HG02610 (cell line): ENCODE results near the gene WDR11.

Experiments used
- ATAC-seq: cut with Tn5 transposase; IDR thresholded peaks from one replicate; pipeline ENCODE4 v1.9.1; 2021; ENCODE audit warnings: mild to moderate bottlenecking, moderate library complexity; ENCODE audit not compliant: unreplicated experiment

The WDR11 gene, protein sequence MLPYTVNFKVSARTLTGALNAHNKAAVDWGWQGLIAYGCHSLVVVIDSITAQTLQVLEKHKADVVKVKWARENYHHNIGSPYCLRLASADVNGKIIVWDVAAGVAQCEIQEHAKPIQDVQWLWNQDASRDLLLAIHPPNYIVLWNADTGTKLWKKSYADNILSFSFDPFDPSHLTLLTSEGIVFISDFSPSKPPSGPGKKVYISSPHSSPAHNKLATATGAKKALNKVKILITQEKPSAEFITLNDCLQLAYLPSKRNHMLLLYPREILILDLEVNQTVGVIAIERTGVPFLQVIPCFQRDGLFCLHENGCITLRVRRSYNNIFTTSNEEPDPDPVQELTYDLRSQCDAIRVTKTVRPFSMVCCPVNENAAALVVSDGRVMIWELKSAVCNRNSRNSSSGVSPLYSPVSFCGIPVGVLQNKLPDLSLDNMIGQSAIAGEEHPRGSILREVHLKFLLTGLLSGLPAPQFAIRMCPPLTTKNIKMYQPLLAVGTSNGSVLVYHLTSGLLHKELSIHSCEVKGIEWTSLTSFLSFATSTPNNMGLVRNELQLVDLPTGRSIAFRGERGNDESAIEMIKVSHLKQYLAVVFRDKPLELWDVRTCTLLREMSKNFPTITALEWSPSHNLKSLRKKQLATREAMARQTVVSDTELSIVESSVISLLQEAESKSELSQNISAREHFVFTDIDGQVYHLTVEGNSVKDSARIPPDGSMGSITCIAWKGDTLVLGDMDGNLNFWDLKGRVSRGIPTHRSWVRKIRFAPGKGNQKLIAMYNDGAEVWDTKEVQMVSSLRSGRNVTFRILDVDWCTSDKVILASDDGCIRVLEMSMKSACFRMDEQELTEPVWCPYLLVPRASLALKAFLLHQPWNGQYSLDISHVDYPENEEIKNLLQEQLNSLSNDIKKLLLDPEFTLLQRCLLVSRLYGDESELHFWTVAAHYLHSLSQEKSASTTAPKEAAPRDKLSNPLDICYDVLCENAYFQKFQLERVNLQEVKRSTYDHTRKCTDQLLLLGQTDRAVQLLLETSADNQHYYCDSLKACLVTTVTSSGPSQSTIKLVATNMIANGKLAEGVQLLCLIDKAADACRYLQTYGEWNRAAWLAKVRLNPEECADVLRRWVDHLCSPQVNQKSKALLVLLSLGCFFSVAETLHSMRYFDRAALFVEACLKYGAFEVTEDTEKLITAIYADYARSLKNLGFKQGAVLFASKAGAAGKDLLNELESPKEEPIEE

DNA sequence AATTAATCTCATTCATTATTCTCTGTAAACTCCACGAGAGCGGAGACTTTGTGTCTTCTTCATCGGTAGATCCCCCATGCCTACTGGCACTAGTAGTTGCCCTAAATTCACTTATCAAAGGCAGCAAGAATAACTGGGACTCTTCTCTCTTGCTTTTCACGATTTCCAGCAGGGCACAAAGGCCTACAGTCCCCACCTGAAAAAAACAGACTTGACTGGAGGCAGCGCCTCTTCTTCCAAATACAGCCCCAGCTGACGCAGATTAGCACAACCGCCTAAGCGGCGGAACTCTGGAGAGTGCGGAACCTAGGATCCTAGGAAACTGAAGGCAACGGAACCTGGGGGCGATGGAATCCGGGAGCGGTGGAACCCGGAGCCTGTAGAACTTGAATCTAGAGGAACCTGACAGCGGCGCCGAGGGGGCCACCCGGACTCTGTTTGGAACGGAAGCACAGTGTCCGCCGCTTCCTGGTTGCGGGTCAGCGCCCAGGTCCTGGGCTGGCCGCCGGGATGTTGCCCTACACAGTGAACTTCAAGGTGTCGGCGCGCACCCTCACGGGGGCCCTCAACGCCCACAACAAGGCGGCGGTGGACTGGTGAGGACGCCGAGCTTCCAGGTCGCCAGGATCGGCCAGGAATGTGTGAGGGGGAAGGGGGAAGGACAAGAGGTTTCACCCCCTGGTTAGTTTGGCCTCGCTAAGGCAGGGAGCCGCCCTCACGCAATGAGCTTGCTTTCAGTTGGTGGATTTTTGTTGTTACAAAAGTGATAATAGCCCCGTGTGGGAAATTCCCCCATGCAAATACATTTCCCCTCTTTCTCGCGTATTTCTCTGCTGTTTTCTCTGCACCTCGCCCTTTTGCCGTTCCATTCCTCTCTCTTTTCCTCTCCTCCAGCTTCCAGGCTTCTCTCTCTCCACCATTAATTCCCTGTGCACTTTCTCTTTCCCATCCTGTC, at the start of gene WDR11:
WDR11 (plus strand) TSS at position 452 of the 955 bp plus-strand sequence; CDS start at position 511, 59 bp downstream.
- peak; percentile 94 for ATAC-seq

DNA sequence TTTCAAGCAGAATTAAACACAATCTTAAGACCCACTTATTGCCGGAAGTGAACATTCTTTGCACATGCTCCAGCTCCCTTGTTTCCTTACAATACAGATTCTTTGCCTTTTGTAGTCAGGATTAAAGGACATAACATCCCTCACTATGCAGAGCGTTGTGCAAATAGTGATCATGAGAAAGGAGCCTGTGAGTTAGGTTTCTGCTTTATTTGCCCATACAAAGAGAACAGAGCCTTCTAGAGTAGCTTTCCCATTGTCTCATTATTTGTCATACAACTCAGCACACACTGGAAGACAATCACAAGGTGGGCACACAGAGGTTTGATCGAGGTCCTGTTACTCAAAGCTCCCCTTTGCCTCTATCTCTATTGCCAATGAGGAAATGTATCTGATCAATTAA, 48.2 kb upstream of the WDR11 start:
- ATAC-seq: no peak

DNA sequence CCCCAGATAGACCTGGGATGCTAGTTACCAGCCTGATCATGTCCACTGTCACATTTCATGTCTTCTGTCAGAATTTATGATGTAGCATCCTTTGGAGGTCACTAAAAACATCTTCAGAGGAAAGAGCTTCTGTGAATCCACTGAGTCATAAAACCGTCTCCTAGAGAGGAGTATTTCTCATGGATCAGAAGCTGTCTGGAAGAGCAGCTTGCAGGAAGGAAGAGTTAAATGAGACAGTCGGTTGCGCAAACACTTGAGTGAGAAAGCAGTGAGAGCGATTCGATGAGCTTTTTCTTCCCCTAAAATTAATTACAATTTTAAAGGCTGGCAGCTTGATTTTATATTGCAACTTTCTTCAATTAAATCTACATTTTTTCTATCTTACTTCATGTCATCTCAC, 47.2 kb upstream of the WDR11 start:
- ATAC-seq: no peak

DNA sequence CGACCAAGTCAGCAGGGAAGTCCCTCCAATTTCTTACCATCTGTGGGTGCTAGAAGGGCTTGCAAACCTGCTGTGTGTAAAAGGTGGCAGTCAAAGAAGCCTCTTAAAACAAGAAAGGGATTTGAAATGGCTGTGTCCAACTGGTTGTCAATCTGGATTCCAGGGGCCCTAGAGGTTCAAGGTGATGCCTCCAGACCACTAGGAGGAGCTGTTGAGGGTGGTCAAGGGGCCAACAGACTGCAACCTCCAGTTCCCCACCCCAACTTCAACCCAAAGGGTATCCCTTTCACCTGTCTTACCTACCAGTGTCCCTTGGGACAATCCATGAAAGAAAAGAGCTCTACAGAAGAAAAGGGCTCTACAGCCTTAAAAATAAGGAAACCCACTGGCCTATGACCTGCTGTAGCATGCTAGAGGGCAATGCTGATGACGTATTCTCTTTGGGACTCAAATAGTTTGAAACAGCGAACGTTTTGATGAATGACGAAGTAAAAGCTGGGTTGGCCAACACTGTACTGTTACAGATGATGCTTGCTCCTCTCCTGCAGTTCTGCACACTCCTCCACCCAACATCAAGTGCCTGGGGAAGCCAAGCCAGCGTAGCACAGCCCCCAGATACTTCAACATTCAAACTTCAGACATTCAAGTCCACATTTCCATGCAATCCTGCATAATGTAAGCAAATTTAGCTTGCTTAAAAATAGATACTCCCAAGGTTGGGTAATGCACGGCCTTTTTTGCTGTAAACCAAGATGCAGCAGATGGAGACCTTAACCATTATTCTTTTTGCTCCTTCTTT, 45.9 kb upstream of the WDR11 start:
- ATAC-seq: no peak

DNA sequence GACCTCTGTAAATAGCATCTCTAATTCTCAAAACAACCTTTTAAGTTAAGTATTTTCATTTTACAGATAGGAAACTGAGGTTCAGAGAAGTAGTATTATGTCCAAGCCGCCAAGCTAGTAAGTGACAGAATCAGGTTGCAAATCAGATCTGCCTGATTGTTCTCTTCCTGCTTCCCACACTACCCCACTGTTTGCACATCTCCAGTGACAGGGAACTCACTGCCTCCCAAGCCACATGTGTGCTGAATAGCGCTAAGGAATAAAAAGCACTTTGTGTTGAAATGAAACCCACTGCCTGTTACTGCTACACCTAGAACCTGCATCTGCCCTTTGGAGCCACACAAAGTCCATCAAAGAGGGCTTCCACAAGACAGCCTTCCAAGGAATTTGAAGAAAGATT, 45.1 kb upstream of the WDR11 start:
- ATAC-seq: no peak

DNA sequence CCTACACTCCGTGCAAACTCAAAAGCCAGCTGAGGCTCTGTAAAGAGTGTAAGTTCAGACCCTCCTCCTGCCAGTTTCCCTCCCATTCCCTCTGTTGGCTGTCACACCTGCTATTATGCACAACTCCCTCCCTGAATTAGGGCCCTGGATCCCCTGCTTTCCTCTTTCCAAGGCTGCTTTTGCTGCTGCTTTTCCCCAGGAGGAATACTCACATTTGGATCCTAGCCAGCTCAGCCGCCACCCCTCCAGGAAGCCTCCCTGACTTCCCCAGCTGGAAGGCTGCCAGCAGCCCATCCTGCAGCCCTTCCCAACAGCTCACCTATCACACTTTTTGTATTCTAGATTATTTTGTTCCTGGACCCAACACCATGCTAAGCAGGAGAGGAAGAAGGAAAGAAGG, 40.9 kb upstream of the WDR11 start:
- ATAC-seq: no peak

DNA sequence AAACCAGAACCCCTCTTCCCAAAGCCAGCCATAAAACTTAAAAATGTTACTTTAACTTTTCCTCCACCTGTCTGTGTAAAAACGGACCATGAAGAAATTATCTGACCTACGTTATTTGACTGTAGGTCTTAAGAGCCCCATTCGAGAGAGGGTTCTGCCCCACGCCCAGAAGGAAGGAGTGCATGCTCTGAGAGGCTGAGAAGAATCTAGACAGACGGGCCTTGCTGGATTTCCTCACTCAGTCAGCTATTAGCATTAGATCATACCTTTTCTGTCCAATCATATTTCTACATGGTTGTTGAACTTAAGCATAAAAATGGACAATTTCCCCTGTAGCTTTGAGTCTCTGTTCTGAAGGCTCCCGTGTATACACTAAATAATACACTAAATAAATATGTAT, 38.1 kb upstream of the WDR11 start:
- no peak for ATAC-seq

DNA sequence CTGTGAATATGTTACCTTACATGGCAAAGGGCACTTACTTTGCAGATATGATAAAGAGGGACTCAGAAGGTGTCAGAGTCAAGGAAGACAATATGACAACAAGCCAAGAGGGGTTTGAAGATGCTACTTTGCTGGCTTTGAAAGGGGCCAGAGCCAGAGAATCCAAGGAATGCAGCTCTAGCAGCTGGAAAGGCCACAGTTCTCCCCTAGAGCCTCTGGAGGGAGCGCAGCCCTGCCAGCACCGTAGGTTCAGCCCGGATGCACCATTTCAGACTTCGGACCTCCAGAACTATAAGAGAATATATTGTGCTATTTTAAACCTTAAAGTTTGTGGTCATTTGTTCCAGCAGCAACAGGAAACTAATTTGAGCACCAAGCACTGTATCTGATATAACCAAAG, 32.9 kb upstream of the WDR11 start:
- no peak for ATAC-seq

DNA sequence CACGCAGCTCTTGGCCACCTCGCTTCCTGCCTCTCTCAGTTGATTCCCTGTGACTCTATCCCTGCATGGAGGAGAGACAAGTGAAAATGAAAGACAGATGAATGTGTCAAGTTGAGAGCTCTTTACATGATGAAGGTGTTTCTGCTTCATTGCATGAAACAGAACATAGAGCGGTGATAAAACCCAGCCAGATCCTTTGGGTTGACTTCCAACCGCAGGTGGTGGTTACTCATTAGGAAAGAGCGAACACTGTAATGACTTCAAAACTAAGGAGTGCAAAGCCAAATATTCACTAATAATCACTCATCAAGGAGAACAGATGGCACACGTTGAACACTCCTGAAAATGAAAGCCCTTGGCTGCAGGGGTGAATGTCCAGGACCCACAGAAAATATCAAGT, 31.8 kb upstream of the WDR11 start:
- no peak for ATAC-seq

DNA sequence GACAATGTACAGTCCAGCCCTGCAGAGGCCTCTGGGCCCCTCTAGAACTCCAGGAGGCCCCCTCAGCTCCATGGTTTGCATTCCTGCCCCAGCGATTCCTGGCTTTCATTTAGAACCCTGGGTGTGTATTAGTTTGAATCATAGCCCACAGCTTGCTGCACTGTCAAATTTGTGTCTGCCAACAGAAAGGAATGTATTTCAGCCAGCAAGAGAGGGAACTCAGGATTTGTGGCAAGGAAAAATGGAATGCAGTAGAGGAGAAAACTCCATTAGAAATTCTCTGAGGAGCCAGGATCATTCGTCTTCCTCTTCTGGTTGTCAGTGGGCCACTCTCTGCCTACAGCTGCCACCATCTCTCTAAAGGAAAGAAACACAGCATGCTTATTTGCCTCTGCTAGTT, 27.9 kb upstream of the WDR11 start:
- ATAC-seq: no peak

DNA sequence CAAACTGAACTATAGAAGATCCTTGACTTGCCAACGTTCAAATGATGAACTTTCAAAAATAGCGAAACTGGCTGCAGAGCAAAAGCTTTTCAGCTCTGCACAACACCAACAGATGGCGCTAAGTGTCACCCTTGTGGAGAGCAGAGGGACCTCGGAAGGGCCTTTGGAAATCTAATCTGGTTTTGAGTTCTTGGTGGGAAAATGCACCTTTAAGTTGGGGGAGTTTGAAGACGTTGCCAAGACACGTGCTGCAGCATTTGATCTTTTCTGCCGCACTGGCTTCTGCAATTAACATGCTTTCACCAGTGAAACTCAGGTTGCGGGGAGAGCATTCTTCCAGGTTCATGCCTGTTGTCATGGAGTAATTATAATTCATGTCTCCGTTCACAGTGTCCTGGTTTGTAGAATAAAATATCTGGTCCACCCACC, 26.3 kb upstream of the WDR11 start:
- no peak for ATAC-seq

DNA sequence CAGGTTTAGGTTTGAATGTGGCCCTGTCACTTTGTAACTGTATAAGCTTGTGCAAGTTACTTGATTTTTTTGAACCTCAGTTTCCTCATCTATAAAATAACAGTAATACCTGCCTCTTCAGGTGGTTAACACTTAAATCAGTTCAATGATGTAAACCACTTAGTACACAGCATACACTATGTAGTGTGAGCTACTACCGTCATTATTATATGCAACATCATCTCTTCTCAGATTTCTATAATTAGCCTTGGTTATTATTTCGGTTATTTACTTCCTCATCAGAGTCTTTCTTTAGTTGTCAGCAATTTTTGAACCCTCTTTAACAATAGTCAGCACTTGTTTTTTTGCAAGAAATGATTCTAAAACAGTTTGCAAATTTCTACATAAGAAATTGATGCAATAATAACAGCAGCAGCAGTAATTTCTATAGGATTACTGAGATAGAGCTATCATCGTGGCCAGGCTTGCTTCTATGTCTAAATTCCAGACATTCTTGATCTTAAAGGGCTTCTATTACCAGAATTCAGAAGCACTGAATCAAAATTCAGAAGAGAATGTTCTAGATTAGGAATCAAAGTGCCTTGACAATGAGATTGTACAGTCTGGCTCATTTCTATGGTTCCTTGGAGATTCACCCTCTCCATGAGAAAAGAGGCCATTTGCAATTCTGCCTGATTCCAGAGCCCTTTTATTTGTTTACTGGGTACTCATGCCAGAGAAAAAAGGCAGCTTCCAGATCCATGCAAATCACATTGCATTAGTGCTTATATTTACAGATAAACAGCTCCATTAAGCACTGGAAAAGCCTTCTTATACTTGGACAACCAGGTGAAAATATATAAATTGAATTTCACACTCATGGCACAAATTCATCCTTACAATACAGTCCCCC, 25.0 kb upstream of the WDR11 start:
- no peak for ATAC-seq

DNA sequence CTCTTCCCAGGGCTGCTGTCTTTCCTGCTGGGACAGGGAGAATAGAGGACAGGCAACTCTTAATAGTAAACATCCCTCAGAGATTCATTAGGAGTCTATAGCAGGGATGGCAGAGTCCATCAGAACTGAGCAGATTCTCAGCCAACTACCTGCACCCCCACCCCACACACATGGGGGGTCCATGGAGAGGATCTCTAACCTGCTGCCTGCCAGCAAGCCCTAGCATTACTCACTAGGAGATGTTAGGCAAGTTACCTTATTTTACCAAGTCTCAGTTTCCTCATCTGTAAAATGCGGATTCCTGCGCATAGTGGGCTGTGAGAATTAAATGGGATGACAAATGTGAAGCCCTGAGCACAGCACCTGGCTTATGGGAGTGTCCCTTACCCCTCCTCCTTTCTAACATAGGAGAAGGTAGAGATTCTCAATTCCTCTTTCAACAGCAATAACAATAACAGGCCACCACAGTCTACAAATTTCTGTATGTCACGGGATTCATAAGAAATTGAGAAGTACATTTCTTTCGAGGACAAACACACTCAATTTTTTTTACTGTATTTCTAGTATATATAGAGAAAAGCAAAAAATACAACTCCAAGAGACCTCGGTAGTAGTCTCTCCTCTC, 23.8 kb upstream of the WDR11 start:
- ATAC-seq: peak; percentile 60

DNA sequence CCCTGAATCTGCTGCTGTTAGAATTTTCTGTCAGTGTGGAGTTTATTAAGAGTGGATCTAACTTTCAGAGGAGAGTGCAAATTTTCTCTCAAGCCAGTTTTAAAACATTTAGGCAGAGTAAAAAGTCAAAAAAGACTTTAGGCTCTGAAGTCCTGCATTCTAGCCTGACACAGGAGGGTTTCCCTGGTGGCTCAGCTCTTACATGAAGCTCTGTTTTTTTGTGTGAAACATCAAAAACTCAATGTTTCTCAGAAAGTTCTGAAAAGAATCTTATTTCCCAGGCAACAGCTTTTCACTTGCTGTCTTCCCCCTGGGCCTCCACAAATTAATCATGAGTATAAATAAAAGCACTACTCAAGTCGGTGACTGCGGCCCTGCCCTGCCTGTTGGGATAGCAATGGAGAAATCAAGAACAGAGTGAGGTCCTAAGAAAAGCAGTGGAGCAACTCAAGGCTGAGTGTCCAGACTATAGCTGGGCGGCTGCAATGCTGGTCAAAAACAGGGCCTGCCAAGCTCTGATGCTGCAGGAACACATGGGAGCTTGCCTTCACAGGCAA, 22.3 kb upstream of the WDR11 start:
- no peak for ATAC-seq

DNA sequence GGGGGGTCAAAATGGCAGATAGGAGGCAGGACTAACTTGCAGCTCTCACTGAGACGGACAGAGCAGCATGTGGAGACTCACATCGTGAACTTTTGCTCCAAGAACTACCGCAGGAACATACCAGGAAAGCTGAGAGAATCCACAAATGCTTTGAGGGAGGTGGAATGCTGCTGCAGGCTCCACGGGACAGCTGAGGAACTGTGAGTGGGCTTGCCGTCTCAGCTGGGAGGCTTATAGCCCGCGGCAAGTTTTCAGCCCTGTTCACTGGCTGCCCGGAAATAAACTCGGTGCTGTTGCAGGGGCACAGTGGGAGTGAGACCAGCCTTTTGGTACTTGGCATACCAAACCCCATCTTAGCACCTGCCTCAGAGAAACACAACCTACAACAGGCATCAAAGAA, 19.1 kb upstream of the WDR11 start:
- no peak for ATAC-seq

DNA sequence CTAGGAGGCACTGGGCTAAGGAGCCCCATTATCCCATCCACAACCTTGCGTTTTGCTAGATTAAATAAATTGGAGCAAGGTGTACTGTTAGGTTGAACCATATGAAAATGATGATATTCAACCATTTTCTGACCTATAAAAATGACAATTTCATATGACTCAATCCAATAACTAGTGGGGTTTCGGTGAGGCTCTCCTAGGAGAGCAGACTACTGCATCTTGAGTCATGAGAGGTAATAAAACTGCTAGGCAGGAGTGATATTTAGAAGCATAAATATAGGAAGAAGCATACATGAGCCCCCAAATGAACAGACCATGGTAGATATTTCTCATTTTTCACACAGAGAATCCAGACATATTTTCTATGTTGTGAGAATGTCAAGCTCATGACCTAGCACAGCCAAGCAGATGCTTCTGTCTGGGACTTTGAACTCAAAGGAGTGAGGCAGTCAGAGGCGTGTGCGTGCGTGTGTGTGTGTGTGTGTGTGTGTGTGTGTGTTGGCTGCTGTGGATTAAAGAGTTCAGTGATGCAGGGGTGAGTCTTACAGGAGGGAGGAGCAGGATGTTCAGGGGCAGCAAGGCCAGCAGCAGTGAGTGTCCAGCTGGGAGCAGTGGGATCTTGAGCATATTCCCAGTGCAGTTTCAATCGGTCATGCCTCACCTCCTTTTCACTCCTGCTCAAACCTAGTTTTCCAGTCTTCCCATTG, 17.8 kb upstream of the WDR11 start:
- no peak for ATAC-seq

DNA sequence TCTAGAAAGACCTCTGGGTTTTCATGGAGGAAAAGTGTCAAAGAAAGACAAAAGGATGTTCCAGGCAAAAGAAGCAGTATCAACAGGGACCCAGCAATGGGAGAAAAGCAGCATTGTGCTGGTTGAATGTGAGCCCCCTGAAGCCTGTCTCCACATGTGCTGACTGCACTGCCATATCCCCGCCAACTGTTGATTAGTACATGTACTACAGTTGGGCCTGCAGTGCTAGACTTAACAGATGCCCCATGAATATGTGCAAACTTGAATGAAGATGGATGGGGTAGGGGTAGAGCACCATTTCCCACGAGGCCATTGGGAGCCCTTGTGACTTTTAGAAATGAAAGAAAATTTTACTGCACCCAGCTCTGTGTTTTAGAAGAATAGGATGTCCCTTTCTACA, 15.6 kb upstream of the WDR11 start:
- ATAC-seq: no peak
